HCT116 (cell line): ENCODE data around the gene FCMR. TPM values are rescaled to one million over a fixed set of nuclear protein-coding genes. Genes with fewer than 3 reads are reported as not detected.

Experiments used
- ATAC-seq: fragments of 200-7000 bp; cut with Tn5 transposase; 2 replicates; pipeline ENCODE4 v1.9.1; 2020; ENCODE audit warnings: mild to moderate bottlenecking, moderate library complexity
- BruUV-seq: library from RNA; stranded (reverse); fragments of 400-500 nt; replicated peaks from 2 replicates; lab custom pipeline; 2021; lab: Mats Ljungman, UMichigan
- CTCF ChIA-PET: fragments of 300-600 bp; sonication (Branson Sonifier 250); formaldehyde crosslinking; loops from one replicate; lab custom pipeline; 2021; ENCODE audit warnings: antibody characterized with exemption; lab: Charles Lee
- POLR2A ChIA-PET: fragments of 300-600, 350-600 bp; sonication (Branson Sonifier 250); formaldehyde crosslinking; loops from one replicate; lab custom pipeline; 2021; ENCODE audit warnings: antibody characterized with exemption; lab: Charles Lee
- RAD21 ChIA-PET, 2 experiments: fragments of 300-600 bp; sonication (Branson Sonifier 250); formaldehyde crosslinking; loops; one replicate each; lab custom pipeline; 2023; ENCODE audit warnings: low total read pairs in 2 of 2; ENCODE audit not compliant: uncharacterized antibody in 2 of 2, unreplicated experiment in 2 of 2, low non-redundant PET in 1 of 2; lab: Charles Lee
- DNase-seq: peaks from one replicate; pipeline ENCODE4 v3.0.0-alpha.2; 2010; ENCODE audit warnings: low read depth, low spot score
- H2AFZ ChIP-seq: fragments of 200-600 bp; shearing (Covaris generic), sonication (generic); 2 replicates; pipeline ENCODE4 v1.6.1; 2017; ENCODE audit warnings: low read depth, mixed run types, mixed read lengths, antibody characterized with exemption, low read length; ENCODE audit not compliant: poor library complexity, severe bottlenecking
- H3K27ac ChIP-seq: 2 replicates; pipeline ENCODE4 v1.5.1; 2012; ENCODE audit warnings: low read depth, low read length
- H3K27me3 ChIP-seq: fragments of 200-600 bp; sonication (generic); 2 replicates; pipeline ENCODE4 v1.6.1; 2016; ENCODE audit warnings: mixed run types, low read length, mixed read lengths; ENCODE audit not compliant: insufficient read depth
- H3K36me3 ChIP-seq, 2 experiments: fragments of 200-500 bp in 1 of 2; fragments of 200-600 bp in 1 of 2; sonication (Bioruptor generic) in 1 of 2; sonication (generic) in 1 of 2; 2 replicates each; pipeline versions ENCODE4 v1.5.1 to v1.6.1; 2014 to 2016; ENCODE audit warnings: low read length in 2 of 2, inconsistent platforms in 1 of 2, mixed read lengths in 1 of 2, mixed run types in 1 of 2; ENCODE audit not compliant: insufficient read depth in 2 of 2, control insufficient read depth in 1 of 2
- H3K4me1 ChIP-seq, 2 experiments: fragments of 200-600 bp in 1 of 2; sonication (generic) in 1 of 2; 2 replicates each; pipeline versions ENCODE4 v1.5.1 to v1.6.1; 2012 to 2017; ENCODE audit warnings: low read length in 2 of 2, inconsistent platforms in 1 of 2, mild to moderate bottlenecking in 1 of 2, mixed read lengths in 1 of 2, mixed run types in 1 of 2, moderate library complexity in 1 of 2; ENCODE audit not compliant: insufficient read depth in 2 of 2, control insufficient read depth in 1 of 2
- H3K4me2 ChIP-seq: fragments of 200-600 bp; sonication (generic); 2 replicates; pipeline ENCODE4 v1.6.1; 2017; ENCODE audit warnings: mixed run types, low read length, mixed read lengths
- H3K4me3 ChIP-seq, 2 experiments: fragments of 200-600 bp in 1 of 2; sonication (generic) in 1 of 2; replicated peaks in 1 of 2; 2 replicates each; pipeline ENCODE4 v1.5.1; 2011 to 2016; ENCODE audit warnings: low read length in 2 of 2, control low read depth in 1 of 2, low read depth in 1 of 2, mild to moderate bottlenecking in 1 of 2, mixed read lengths in 1 of 2, mixed run types in 1 of 2
- H3K79me2 ChIP-seq: fragments of 200-600 bp; sonication (generic); 2 replicates; pipeline ENCODE4 v1.6.1; 2017; ENCODE audit warnings: mild to moderate bottlenecking, mixed run types, low read length, moderate library complexity, mixed read lengths; ENCODE audit not compliant: insufficient read depth
- H3K9ac ChIP-seq: fragments of 200-600 bp; sonication (generic); 2 replicates; pipeline ENCODE4 v1.6.1; 2016; ENCODE audit warnings: low read length, mixed read lengths
- H3K9me2 ChIP-seq: fragments of 200-600 bp; sonication (generic), shearing (Covaris generic); 2 replicates; pipeline ENCODE4 v1.6.1; 2017; ENCODE audit warnings: mixed run types, mild to moderate bottlenecking, moderate library complexity; ENCODE audit not compliant: insufficient read depth
- H3K9me3 ChIP-seq, 2 experiments: fragments of 200-500 bp in 1 of 2; fragments of 200-600 bp in 1 of 2; sonication (Bioruptor generic) in 1 of 2; sonication (generic) in 1 of 2; 2 replicates each; pipeline ENCODE4 v1.6.1; 2014 to 2017; ENCODE audit warnings: low read length in 2 of 2, mixed read lengths in 2 of 2, inconsistent platforms in 1 of 2, low read depth in 1 of 2, mild to moderate bottlenecking in 1 of 2, mixed run types in 1 of 2, moderate library complexity in 1 of 2; ENCODE audit not compliant: control insufficient read depth in 1 of 2, insufficient read depth in 1 of 2
- H4K20me1 ChIP-seq: fragments of 200-600 bp; sonication (generic), shearing (Covaris generic); 2 replicates; pipeline ENCODE4 v1.6.1; 2017; ENCODE audit warnings: mixed run types, mild to moderate bottlenecking, moderate library complexity; ENCODE audit not compliant: insufficient read depth
- EGR1 ChIP-seq: IDR thresholded peaks from 2 replicates; pipeline ENCODE4 v1.6.1; 2012; ENCODE audit warnings: low read depth
- FOSL1 ChIP-seq: IDR thresholded peaks from 2 replicates; pipeline ENCODE4 v1.6.1; 2012; ENCODE audit warnings: low read depth
- POLR2A ChIP-seq: IDR thresholded peaks from 2 replicates; pipeline ENCODE4 v1.7.0; 2011; ENCODE audit warnings: borderline replicate concordance; ENCODE audit not compliant: insufficient read depth, insufficient read length; ENCODE audit errors: extremely low read depth
- SIN3A ChIP-seq: IDR thresholded peaks from 2 replicates; pipeline ENCODE4 v1.6.1; 2012; ENCODE audit warnings: low read depth
- SP1 ChIP-seq: IDR thresholded peaks from 2 replicates; pipeline ENCODE4 v1.6.1; 2012; ENCODE audit warnings: low read depth
- ZFX ChIP-seq: fragments of 450-650 bp; IDR thresholded peaks from 2 replicates; pipeline ENCODE4 v1.6.1; 2017
- ZNF274 ChIP-seq: fragments of 200-500 bp; sonication (Bioruptor generic); IDR thresholded peaks from 2 replicates; pipeline ENCODE4 v1.6.1; 2014; ENCODE audit warnings: mild to moderate bottlenecking, low read depth, low read length, inconsistent platforms
- intact Hi-C: fragments of 100-400 bp; cut with micrococcal nuclease; formaldehyde crosslinking; loops from 2 replicates; pipeline ENCODE4 v1.10.0; 2022
- total RNA-seq: library from RNA; stranded (reverse); gene quantifications from one replicate; pipeline ENCODE4 v1.2.1, GENCODE V29; 2021; ENCODE audit not compliant: unreplicated experiment
- TF ChIP-seq, protein P1 (sequence below), 3 experiments: fragments of 200-600 bp in 1 of 3; sonication (generic) in 1 of 3; IDR thresholded peaks in 2 of 3; conservative IDR thresholded peaks in 1 of 3; 2 replicates each; pipeline ENCODE4 v1.5.1; 2012 to 2017; ENCODE audit warnings: low read depth in 2 of 3, low read length in 2 of 3, antibody characterized with exemption in 1 of 3, borderline replicate concordance in 1 of 3, control low read depth in 1 of 3, mild to moderate bottlenecking in 1 of 3, mixed read lengths in 1 of 3, mixed run types in 1 of 3, moderate library complexity in 1 of 3; ENCODE audit not compliant: insufficient read depth in 1 of 3

FCMR gene
- total RNA-seq, 1 experiment from 2014 or later, result 0.61 TPM

- POLR2A ChIA-PET, result no interaction called here
- Histone ChIP-seq H3K4me1 (no peaks in the 10 kb centered on the region), H3K27me3 (no peaks in the 10 kb centered on the region; the same call in 1 of the 2 replicates), H4K20me1 (no peaks in the 10 kb centered on the region), H3K9ac (no peak overlapping the region), H3K4me2 (no peak overlapping the region), H3K9me3 (no peaks in the 10 kb centered on the region), H2AFZ (no peak overlapping the region), H3K79me2 (no peaks in the 10 kb centered on the region), H3K9me2 (no peaks in the 10 kb centered on the region), H3K27ac (no peak overlapping the region), H3K4me3 (no peak overlapping the region), H3K36me3 (no peaks in the 10 kb centered on the region)
- DNase-seq, result no peak
- no peak for ATAC-seq
- RAD21 ChIA-PET, result no interaction called here
- intact Hi-C loops, result no loop called here
- TF ChIP-seq FOSL1, result no peak
- BruUV-seq, result no TSS peak
- CTCF ChIA-PET, result no interaction called here
Measured at GRCh38 chr1:206916000-206916709, 5.6 kb downstream of the FCMR start.

DNA sequence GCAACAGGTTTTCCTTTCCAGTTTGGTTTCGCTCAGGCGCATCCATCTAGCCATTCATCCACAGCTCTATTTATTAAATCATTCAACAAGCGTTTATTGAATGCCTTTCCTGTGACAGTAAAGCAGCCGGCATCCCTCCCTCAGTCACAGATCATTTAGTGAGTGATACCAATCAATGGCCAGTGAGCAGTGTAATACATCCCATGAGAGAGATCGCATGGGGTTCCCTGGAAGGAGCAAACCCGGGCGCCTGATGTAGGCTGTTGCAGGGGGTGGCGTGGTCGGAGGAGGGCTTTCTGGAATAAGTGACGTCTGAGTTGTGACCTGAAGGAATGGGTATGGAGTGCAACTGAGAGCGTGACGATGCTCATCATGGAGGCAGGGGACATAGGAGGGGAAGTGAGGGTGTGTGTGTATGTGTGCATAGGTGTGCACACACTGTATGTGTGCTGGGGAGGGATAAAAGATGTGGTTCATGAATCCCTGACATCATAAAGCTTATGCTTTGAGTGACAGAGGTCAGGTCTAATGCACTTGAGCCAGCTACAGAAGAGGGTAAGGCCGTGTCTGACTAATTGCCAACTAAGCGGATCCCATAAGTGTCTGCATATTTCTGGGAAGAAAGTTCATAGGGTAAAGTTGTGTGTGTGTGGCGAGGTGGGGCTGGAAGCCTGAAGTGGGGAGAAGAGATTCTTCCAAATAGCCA lies 6.6 kb downstream of the FCMR start:
- CTCF ChIA-PET, result interaction anchor here (1.0 kb wide), 1 partner anchor 67 kb away, joined by 3 read pairs; no protein-coding TSS in a partner anchor
- Histone ChIP-seq H3K9me2 (no peaks in the 10 kb centered on the region), H3K4me1 (no peaks in the 10 kb centered on the region; a peak in 1 of 4 replicates), H3K4me3 (no peak overlapping the region), H3K4me2 (no peak overlapping the region), H3K27ac (no peak overlapping the region), H3K9me3 (no peaks in the 10 kb centered on the region), H3K79me2 (no peaks in the 10 kb centered on the region), H3K27me3 (no peaks in the 10 kb centered on the region; the same call in 1 of the 2 replicates), H3K9ac (no peak overlapping the region), H3K36me3 (no peaks in the 10 kb centered on the region), H2AFZ (no peak overlapping the region), H4K20me1 (no peaks in the 10 kb centered on the region)
- intact Hi-C loops, result no loop called here
- no peak for ATAC-seq
- TF ChIP-seq POLR2A (no peak), SIN3A (no peak), SP1 (no peak), EGR1 (no peak), ZNF274 (no peak), ZFX (no peak)
- TF ChIP-seq, protein P1, sequence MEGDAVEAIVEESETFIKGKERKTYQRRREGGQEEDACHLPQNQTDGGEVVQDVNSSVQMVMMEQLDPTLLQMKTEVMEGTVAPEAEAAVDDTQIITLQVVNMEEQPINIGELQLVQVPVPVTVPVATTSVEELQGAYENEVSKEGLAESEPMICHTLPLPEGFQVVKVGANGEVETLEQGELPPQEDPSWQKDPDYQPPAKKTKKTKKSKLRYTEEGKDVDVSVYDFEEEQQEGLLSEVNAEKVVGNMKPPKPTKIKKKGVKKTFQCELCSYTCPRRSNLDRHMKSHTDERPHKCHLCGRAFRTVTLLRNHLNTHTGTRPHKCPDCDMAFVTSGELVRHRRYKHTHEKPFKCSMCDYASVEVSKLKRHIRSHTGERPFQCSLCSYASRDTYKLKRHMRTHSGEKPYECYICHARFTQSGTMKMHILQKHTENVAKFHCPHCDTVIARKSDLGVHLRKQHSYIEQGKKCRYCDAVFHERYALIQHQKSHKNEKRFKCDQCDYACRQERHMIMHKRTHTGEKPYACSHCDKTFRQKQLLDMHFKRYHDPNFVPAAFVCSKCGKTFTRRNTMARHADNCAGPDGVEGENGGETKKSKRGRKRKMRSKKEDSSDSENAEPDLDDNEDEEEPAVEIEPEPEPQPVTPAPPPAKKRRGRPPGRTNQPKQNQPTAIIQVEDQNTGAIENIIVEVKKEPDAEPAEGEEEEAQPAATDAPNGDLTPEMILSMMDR (IDR thresholded peaks at IDR 0.05 in 2 of 3, conservative IDR thresholded peaks at IDR 0.05 in 1 of 3; ENCODE audit: borderline replicate concordance in 1 of 3, insufficient read depth in 1 of 3, low read depth in 2 of 3, low read length in 2 of 3), result no peak
- POLR2A ChIA-PET, result no interaction called here
- RAD21 ChIA-PET, result no interaction called here
- BruUV-seq, result no TSS peak
- DNase-seq, result no peak
